Head of caudate nucleus (tissue), 42 donors: ENCODE data around the gene KIF2B.
A peak's percentile ranks its signal among the peaks of the same experiment; 100 is the strongest.
"Not testable (repeated sequence)": the region's sequence is repeated elsewhere in the genome, so short reads cannot be mapped to it uniquely, and the experiment has no call there.

Source experiments
- DNase-seq, 42 donors: peaks; one replicate each; pipeline versions ENCODE4 v3.0.0 to v3.0.0-alpha.2; 2020 to 2021; ENCODE audit warnings: mixed read lengths in 7 of 42
- intact Hi-C: fragments of 100-400 bp; cut with DNase I; formaldehyde crosslinking; loops from one replicate; pipeline ENCODE4 v1.15.0; 2022

Gene KIF2B

GRCh38 chr17:53822764-53823163, at the start of gene KIF2B:
KIF2B (plus strand) TSS chr17:53822927; CDS start chr17:53823034, 107 bp downstream.
- no peak for DNase-seq
- intact Hi-C loops = no loop called here

- intact Hi-C loops = no loop called here
- DNase-seq = no peak
Observed at GRCh38 chr17:53780320-53780719, 42.4 kb upstream of the KIF2B start.

GRCh38 chr17:53791551-53791950, 31.2 kb upstream of the KIF2B start:
- intact Hi-C loops = no loop called here
- no peak for DNase-seq

- intact Hi-C loops = no loop called here
- DNase-seq = no peak
Observed at GRCh38 chr17:53792451-53792850, 30.3 kb upstream of the KIF2B start.

GRCh38 chr17:53792997-53793396, 29.7 kb upstream of the KIF2B start:
- DNase-seq = no peak
- intact Hi-C loops = no loop called here

- intact Hi-C loops = no loop called here
- DNase-seq = no peak
Observed at GRCh38 chr17:53794875-53795274, 27.9 kb upstream of the KIF2B start.

GRCh38 chr17:53796642-53797041, 26.1 kb upstream of the KIF2B start:
- intact Hi-C loops = no loop called here
- no peak for DNase-seq

GRCh38 chr17:53797501-53797900, 25.2 kb upstream of the KIF2B start:
- no peak for DNase-seq
- intact Hi-C loops = no loop called here

- no peak for DNase-seq
- intact Hi-C loops = no loop called here
Observed at GRCh38 chr17:53804437-53804836, 18.3 kb upstream of the KIF2B start.

GRCh38 chr17:53806473-53806872, 16.3 kb upstream of the KIF2B start:
- intact Hi-C loops = no loop called here

GRCh38 chr17:53807286-53807685, 15.4 kb upstream of the KIF2B start:
- intact Hi-C loops = no loop called here

More at GRCh38 chr17:53806473-53806872, 16.3 kb upstream of the KIF2B start:
- no peak for DNase-seq

GRCh38 chr17:53818271-53818670, 4.5 kb upstream of the KIF2B start:
- no peak for DNase-seq
- intact Hi-C loops = no loop called here

More at GRCh38 chr17:53807286-53807685, 15.4 kb upstream of the KIF2B start:
- DNase-seq = no peak

GRCh38 chr17:53818929-53819328, 3.8 kb upstream of the KIF2B start:
- peak in 1 of 42 donors; percentile 8 for DNase-seq

GRCh38 chr17:53819956-53820355, 2.8 kb upstream of the KIF2B start:
- intact Hi-C loops = no loop called here
- no peak for DNase-seq

More at GRCh38 chr17:53818929-53819328, 3.8 kb upstream of the KIF2B start:
- intact Hi-C loops = no loop called here

- DNase-seq = no peak
- intact Hi-C loops = no loop called here
Observed at GRCh38 chr17:53823341-53824050, 769 bp downstream of the KIF2B start.

- DNase-seq, intact Hi-C loops: not testable (repeated sequence)
Observed at GRCh38 chr17:53834771-53835170, 12.0 kb downstream of the KIF2B start.

- intact Hi-C loops = no loop called here
- no peak for DNase-seq
Observed at GRCh38 chr17:53837131-53837530, 14.4 kb downstream of the KIF2B start.

- intact Hi-C loops = no loop called here
- DNase-seq = peak in 4 of 42 donors; percentile 8 to 14 (median 11)
Observed at GRCh38 chr17:53844491-53845107, 21.9 kb downstream of the KIF2B start.

- intact Hi-C loops, DNase-seq: not testable (repeated sequence)
Observed at GRCh38 chr17:53871128-53871527, 48.4 kb downstream of the KIF2B start.
